ENCODE results near the gene RBM22. TPM values are rescaled to one million over a fixed set of nuclear protein-coding genes. Genes with fewer than 3 reads are reported as not detected.

RBM22 gene
- polyA plus RNA-seq, 1 of the 3 experiments (the other 2 are of a cell fraction) = 30.7 TPM

DNA sequence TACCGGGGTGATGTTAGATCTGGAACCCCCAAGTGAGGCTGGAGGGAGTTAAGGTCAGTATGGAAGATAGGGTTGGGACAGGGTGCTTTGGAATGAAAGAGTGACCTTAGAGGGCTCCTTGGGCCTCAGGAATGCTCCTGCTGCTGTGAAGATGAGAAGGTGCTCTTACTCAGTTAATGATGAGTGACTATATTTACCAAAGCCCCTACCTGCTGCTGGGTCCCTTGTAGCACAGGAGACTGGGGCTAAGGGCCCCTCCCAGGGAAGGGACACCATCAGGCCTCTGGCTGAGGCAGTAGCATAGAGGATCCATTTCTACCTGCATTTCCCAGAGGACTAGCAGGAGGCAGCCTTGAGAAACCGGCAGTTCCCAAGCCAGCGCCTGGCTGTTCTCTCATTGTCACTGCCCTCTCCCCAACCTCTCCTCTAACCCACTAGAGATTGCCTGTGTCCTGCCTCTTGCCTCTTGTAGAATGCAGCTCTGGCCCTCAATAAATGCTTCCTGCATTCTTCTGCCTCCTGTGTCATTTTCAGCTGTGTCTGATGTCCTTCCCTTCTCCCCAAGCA is 42.1 kb downstream of the RBM22 start:
- CTCF ChIA-PET = interaction anchor here (0.8 to 12.2 kb wide), 5 partner anchors 13 to 121 kb away, joined by 3 to 160 read pairs (median 6); no protein-coding TSS in a partner anchor
- POLR2A ChIA-PET = no interaction called here
- H3K4me3 ChIP-seq (ENCODE audit: low read depth in 2 of 2, low read length in 1 of 2) = no peak overlapping the region
- TF ChIP-seq YY1 (IDR thresholded peaks at IDR 0.05; ENCODE audit: low read depth) (no peak), ELF1 (IDR thresholded peaks at IDR 0.05) (no peak), SIN3A (IDR thresholded peaks at IDR 0.05; ENCODE audit: borderline replicate concordance, low read depth, low read length) (no peak), RXRA (IDR thresholded peaks at IDR 0.05; ENCODE audit: borderline replicate concordance, low read depth) (no peak), POLR2AphosphoS5 (IDR thresholded peaks at IDR 0.05; ENCODE audit: low read depth, low read length) (no peak)
- TF ChIP-seq, protein P1, sequence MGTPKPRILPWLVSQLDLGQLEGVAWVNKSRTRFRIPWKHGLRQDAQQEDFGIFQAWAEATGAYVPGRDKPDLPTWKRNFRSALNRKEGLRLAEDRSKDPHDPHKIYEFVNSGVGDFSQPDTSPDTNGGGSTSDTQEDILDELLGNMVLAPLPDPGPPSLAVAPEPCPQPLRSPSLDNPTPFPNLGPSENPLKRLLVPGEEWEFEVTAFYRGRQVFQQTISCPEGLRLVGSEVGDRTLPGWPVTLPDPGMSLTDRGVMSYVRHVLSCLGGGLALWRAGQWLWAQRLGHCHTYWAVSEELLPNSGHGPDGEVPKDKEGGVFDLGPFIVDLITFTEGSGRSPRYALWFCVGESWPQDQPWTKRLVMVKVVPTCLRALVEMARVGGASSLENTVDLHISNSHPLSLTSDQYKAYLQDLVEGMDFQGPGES (IDR thresholded peaks at IDR 0.05; ENCODE audit: low read depth, low read length) = no peak
- H3F3A ChIP-seq (replicated peaks; ENCODE audit: insufficient read depth) = no peaks in the 10 kb centered on the region
- H3K27ac ChIP-seq (ENCODE audit: low read depth in 2 of 2, low read length in 1 of 2) = peak overlapping the region in 1 of 2 experiments; percentile 14; a peak in 1 of 4 replicates
- peaks cover 0 to 3% of the 10 kb centered on the region in 2 experiments for H3K36me3 ChIP-seq (replicated peaks in 1 of 2; ENCODE audit: control insufficient read depth in 1 of 2, insufficient read depth in 2 of 2, low read length in 1 of 2)
- H3K9ac ChIP-seq = no peak overlapping the region
- no peak for DNase-seq
- H3K4me2 ChIP-seq = no peak overlapping the region
- H3K4me1 ChIP-seq (ENCODE audit: control insufficient read depth in 1 of 2, insufficient read depth in 2 of 2, low read depth in 1 of 2, low read length in 1 of 2) = peaks cover 0 to 33% of the 10 kb centered on the region in 2 experiments; a peak in 1 of 4 replicates
- 68% methylated on average over 3 of the region's 3 CpGs for WGBS (ENCODE audit: low lambda C conversion rate)
- H3K9me3 ChIP-seq = no peaks in the 10 kb centered on the region
- no peaks in the 10 kb centered on the region for H3K9me2 ChIP-seq
- no peaks in the 10 kb centered on the region for H3K27me3 ChIP-seq (ENCODE audit: insufficient read depth)
- no peak overlapping the region for H2AFZ ChIP-seq (ENCODE audit: low read depth)
- no peaks in the 10 kb centered on the region for H3K79me2 ChIP-seq (ENCODE audit: insufficient read depth)
- no peaks in the 10 kb centered on the region for H4K20me1 ChIP-seq (ENCODE audit: insufficient read depth)

DNA sequence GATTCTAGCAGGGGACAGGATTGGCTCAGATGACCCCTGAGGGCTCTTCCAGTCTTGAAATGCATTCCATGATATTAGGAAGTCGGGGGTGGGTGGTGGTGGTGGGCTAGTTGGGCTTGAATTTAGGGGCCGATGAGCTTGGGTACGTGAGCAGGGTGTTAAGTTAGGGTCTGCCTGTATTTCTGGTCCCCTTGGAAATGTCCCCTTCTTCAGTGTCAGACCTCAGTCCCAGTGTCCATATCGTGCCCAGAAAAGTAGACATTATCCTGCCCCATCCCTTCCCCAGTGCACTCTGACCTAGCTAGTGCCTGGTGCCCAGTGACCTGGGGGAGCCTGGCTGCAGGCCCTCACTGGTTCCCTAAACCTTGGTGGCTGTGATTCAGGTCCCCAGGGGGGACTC is 42.7 kb downstream of the RBM22 start:
- Histone ChIP-seq H3K36me3 (replicated peaks in 1 of 2; ENCODE audit: control insufficient read depth in 1 of 2, insufficient read depth in 2 of 2, low read length in 1 of 2) (peaks cover 0 to 3% of the 10 kb centered on the region in 2 experiments), H3K27ac (ENCODE audit: low read depth in 2 of 2, low read length in 1 of 2) (peak overlapping the region in 1 of 2 experiments; percentile 82; a peak in 1 of 4 replicates), H3K4me3 (ENCODE audit: low read depth in 2 of 2, low read length in 1 of 2) (no peak overlapping the region), H3K4me1 (ENCODE audit: control insufficient read depth in 1 of 2, insufficient read depth in 2 of 2, low read depth in 1 of 2, low read length in 1 of 2) (peaks cover 0 to 39% of the 10 kb centered on the region in 2 experiments; a peak in 1 of 4 replicates), H3K9me2 (no peaks in the 10 kb centered on the region), H3K9me3 (no peaks in the 10 kb centered on the region), H3F3A (replicated peaks; ENCODE audit: insufficient read depth) (no peaks in the 10 kb centered on the region), H4K20me1 (ENCODE audit: insufficient read depth) (no peaks in the 10 kb centered on the region), H2AFZ (ENCODE audit: low read depth) (no peak overlapping the region), H3K27me3 (ENCODE audit: insufficient read depth) (no peaks in the 10 kb centered on the region), H3K4me2 (no peak overlapping the region), H3K9ac (no peak overlapping the region), H3K79me2 (ENCODE audit: insufficient read depth) (no peaks in the 10 kb centered on the region)
- no peak for DNase-seq
- ChIA-PET POLR2A (interaction anchor here (1.0 to 1.4 kb wide), 3 partner anchors 13 to 43 kb away, joined by 3 to 4 read pairs (median 4); partner anchors contain the start of gene RBM22), CTCF (interaction anchor here (1.0 to 12.2 kb wide), 14 partner anchors 12 to 122 kb away, joined by 3 to 160 read pairs (median 4); no protein-coding TSS in a partner anchor)
- TF ChIP-seq EP300 (IDR thresholded peaks at IDR 0.05; ENCODE audit: borderline replicate concordance in 1 of 2, low read depth in 1 of 2, low read length in 1 of 2) (no peak), RAD21 (IDR thresholded peaks at IDR 0.05; ENCODE audit: low read length) (no peak), FOXJ3 (CRISPR knock-in tag; IDR thresholded peaks at IDR 0.05) (no peak), FOXM1 (IDR thresholded peaks at IDR 0.05; ENCODE audit: low read depth) (no peak), GABPA (IDR thresholded peaks at IDR 0.05; ENCODE audit: low read depth) (no peak), MXI1 (IDR thresholded peaks at IDR 0.05; ENCODE audit: low read depth, low read length) (no peak)
- TF ChIP-seq, protein P2, sequence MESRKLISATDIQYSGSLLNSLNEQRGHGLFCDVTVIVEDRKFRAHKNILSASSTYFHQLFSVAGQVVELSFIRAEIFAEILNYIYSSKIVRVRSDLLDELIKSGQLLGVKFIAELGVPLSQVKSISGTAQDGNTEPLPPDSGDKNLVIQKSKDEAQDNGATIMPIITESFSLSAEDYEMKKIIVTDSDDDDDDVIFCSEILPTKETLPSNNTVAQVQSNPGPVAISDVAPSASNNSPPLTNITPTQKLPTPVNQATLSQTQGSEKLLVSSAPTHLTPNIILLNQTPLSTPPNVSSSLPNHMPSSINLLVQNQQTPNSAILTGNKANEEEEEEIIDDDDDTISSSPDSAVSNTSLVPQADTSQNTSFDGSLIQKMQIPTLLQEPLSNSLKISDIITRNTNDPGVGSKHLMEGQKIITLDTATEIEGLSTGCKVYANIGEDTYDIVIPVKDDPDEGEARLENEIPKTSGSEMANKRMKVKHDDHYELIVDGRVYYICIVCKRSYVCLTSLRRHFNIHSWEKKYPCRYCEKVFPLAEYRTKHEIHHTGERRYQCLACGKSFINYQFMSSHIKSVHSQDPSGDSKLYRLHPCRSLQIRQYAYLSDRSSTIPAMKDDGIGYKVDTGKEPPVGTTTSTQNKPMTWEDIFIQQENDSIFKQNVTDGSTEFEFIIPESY (IDR thresholded peaks at IDR 0.05; ENCODE audit: borderline replicate concordance, low read depth) = no peak
- TF ChIP-seq, protein P3, sequence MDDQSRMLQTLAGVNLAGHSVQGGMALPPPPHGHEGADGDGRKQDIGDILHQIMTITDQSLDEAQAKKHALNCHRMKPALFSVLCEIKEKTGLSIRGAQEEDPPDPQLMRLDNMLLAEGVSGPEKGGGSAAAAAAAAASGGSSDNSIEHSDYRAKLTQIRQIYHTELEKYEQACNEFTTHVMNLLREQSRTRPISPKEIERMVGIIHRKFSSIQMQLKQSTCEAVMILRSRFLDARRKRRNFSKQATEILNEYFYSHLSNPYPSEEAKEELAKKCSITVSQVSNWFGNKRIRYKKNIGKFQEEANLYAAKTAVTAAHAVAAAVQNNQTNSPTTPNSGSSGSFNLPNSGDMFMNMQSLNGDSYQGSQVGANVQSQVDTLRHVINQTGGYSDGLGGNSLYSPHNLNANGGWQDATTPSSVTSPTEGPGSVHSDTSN (IDR thresholded peaks at IDR 0.05) = no peak
- TF ChIP-seq, protein P1 (IDR thresholded peaks at IDR 0.05; ENCODE audit: low read depth, low read length) = no peak
- WGBS (ENCODE audit: low lambda C conversion rate) = 93% methylated on average over 3 of the region's 4 CpGs

Data from SK-N-SH (cell line).